Retina (tissue), 1 donor: Measurements from ENCODE around the gene COLEC12.

ENCODE experiments used
- DNase-seq: peaks from one replicate; pipeline ENCODE4 v3.0.0-alpha.2; 2016

Gene COLEC12

GRCh38 chr18:473802-474201, 26.7 kb downstream of the COLEC12 start:
- no peak for DNase-seq

GRCh38 chr18:471716-472115, 28.8 kb downstream of the COLEC12 start:
- no peak for DNase-seq

DNA sequence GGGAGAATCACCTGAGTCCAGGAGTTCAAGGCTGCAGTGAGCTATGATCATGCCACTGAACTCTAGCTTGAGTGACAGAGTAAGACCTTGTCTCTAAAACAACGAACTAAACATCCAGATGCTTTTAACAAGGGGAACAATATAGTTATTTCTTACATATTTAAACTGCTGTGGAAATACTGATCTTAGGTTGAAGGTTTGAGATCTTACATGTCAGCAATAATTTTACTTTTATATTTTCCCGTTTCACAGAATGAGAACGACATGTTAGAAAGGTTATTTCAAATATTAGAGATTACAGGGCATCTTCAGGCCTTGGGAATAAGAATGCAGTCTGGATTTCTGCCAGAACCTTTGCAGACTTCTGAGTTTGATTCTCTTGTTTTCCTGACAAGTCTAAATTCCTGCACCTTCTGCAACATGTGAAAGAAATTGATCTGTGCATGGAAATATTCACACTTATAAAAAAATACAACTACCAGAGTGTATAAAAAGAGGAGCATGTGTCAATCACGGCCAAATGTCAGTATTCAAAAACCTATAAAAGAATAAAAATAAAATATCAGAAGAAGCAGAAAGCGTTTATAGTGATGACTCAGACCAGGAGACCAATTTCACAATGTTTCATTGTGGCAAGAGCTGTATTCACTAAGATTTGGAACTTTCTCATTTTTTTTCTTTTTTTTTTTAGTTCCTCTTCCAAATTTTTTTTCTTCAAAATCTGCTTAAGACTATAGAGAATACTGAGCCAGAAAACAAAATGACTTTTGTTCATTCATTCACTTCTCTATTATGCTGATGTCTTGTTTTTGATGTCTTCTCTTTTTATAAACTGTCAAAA, 29.6 kb downstream of the COLEC12 start:
- DNase-seq, result no peak

DNA sequence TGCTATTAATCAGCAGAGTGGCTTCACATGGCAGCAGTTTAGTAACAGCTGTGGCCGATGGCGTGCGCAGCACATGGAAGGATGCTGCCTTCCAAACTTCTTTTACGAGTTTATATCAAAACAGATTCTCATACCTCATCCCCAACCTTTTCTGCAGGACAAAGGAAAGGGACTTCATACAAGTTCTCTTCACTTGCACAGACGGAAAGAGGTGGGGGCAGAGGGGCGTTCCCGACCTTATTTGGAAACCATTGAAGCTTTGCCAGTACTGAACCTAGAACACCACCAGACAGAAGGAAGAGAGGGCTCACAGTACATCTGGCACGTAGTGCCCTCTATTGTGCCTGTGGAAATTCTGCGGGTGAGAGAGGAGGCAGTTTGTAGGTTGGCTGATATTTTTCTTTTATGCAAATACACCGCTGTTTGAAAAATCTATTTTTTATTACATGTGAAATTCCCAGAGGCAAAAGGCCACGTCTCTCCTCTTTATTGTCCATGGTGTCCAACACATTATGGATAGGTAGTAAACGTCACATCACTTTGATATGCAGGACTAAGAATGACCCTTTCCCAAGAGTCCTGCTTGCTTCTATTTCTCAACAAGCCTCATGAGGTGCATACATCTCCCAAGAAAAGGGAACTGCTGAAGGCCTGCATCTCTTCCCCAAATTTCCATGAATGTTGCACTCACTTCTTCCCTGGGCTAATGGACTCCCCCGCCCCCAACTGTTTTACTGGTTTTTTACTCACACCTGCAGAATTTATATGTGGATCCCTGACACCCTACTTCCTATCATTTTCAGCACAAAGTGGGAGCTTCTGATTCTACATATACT, 31.3 kb downstream of the COLEC12 start:
- DNase-seq, result no peak

GRCh38 chr18:463827-464541, 36.5 kb downstream of the COLEC12 start:
- DNase-seq, result peak; percentile 52

DNA sequence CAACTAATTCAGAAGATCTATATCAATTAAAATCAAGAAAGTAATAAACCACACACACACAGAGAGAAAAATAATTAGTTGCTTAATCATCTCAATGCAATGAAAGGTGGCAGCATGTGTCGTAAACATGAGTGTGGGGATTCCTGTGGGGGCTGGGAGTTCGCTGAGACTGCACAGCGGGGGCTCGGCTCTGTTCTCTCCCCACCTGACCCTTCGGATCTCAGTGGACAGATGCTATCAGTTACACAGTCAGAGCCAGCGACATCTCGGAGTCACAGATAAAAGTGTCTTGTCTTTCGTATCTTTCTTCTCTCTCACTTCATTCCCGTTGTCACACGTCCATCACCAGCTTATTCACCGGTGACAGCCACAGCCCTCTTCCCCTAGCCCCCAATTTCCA, 37.1 kb downstream of the COLEC12 start:
- DNase-seq, result peak; percentile 61

DNA sequence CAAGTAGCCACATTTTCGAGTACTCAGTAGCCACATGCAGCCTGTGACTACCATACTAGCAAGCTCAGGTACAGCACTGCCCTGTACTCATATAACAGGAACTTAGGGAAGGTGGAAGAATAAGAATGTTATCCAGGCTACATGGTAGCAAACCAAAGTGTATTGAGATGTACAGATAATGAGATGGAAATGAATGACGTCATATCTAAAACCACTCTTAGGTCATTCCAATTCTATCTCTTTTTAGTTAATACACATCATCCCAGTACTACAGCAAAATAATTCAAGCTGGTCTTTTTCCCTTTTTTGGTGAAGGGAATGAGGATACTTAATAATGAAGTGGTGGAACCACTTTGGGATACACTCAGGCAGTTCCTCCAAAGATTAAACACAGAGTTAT, 38.7 kb downstream of the COLEC12 start:
- DNase-seq, result no peak

GRCh38 chr18:460791-461190, 39.7 kb downstream of the COLEC12 start:
- no peak for DNase-seq

DNA sequence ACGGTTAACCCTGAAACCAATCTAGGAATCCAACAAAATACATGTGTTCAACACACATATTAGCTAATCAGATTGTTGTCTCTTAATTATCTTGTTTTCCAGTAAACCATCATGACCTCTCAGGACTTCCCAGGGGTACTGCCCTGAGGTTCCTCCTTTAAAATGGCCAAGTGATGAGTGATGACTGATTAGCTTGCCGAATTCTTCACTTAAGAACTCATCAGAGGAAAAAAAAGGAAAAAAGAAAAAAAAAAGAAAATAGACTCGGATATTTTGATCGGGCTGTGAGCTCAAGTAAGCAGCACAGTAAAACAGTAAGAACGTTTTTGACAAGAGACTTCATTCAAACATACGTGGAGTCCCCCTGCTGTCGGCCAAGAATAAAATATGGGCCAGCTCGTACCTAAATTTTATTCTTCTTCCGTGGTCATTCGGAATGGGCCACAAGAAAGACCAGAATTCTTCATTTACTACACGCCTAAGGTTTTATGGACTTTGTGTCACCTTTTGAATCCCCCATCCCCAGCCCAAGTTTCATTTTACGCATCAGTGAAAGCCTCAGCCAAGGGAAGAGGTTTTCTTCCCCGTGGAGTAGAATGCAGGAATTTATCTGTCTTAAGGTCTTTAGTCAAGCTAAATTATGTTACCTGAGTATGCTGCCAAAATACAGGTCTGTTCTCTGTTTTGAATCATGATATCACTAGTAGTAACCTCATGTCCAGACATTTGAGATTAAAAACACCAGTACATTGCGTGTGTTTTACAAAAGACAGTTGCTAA, 40.5 kb downstream of the COLEC12 start:
- DNase-seq, result no peak

DNA sequence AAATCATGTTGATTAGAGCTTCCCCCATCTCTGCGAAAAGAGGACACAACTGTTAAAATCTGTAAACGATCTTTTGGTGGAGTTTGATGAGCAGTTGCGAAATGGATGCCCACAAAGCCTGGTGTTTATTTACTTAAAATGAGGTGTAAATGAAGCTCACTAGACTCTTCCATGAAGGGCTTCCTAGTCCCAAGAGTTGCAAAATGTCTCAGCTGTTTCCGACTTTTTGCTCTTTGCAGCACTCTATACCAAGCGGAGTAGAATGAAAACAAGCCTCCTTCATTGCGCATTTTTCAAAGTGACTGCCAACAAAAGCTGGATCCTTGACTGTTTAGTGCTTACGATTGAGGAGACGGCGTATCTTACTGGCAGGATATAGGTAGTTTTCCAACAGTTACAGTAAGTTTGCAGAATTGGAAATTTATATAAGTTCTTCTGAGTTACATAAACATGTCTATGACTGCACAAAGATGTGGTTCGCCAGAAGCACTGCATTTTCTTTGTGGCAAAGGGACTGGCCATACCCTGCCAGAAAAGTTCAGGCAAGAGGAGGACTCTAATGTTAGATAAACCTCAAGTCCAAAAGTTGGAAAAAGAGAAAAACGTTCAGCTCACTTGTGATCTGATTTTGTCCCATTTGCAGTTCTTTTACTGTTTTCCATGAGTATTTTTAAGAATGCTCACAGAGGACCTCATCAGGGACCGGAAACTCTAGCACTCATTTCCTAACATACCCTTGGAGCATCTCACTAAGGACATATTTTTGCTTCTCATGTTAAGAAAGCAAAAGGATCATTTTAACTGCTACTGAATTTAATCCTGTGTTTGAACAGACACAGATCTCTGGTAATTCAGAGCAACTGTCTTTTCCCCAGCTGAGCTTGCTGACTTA, 42.7 kb downstream of the COLEC12 start:
- no peak for DNase-seq

DNA sequence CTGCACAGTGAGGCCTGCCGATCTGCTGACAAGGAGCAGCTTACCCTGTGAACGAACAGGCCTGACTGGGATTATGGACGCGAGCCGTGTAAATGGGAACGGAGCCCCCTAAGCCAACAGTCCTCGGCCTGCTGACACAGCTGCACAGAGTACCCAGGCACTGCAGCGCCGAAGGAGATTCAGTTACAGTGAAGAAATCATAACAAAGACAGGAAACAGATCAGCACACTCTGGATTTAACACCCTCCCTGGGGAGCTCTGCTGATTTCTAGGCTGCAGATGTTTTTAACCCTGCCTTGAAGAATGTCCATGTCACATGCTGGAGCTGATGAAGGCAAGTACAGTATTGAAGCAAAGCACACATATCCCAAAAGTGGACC, 43.4 kb downstream of the COLEC12 start:
- DNase-seq, result peak; percentile 78

DNA sequence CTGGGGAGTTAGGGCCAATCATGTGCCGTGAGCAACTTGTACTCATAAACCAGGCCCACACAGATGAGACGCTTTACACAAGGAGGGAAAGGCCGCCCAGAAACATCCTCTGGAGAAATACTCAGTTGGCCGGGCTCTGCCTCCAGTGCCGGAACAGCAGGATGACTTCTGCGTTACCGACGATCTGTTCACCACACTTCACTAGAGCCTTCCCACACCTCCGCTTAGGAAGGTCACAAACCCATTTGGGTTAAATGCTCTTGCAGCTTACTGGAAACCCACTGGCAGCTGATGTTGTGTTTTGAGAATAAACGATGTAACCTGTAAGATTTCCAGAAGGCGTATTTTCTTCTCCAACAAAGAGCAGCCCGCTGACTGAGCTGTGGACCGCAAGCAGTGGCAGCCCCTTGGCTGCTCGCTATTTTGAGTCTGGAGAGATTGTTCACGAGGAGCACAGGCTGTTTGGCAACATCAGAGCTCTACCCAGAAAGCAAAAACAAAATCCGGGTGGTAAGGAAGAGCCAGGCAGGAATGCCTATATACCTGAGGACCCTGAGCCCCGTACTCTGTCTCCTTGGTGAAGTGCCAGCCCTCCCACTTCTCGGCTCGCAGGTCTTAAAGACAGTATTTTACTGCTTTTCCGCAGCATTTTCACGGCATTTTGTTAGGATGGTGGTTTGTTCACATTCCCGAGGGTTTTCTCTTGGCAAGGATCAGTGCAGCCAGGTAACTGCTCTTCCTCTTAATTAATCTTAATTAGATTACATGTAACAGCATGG, 44.0 kb downstream of the COLEC12 start:
- no peak for DNase-seq

- DNase-seq, result no peak
Observed at GRCh38 chr18:453400-453799, 47.1 kb downstream of the COLEC12 start.

DNA sequence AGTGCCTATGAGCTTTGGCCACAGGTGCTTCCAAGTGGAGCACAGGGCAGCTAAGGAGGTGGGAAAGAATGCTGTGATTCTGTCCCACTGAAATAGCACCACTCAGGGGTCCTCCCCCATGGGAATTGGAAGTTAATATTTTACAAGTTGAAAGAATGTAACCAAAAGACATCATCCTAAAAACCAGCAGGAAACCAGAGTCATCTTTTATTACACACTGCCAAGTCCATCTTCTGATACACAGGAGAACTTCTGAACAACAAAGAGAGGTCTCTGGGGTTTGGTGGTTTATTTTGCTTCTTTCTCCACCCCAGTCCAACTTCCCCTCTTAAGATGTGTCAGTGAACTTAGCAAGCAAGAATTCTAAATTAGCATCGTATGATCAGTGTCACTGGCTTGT, 47.7 kb downstream of the COLEC12 start:
- no peak for DNase-seq

- peak; percentile 66 for DNase-seq
Observed at GRCh38 chr18:449374-449773, 51.1 kb downstream of the COLEC12 start.

GRCh38 chr18:448116-448790, 52.2 kb downstream of the COLEC12 start:
- peak; percentile 55 for DNase-seq

DNA sequence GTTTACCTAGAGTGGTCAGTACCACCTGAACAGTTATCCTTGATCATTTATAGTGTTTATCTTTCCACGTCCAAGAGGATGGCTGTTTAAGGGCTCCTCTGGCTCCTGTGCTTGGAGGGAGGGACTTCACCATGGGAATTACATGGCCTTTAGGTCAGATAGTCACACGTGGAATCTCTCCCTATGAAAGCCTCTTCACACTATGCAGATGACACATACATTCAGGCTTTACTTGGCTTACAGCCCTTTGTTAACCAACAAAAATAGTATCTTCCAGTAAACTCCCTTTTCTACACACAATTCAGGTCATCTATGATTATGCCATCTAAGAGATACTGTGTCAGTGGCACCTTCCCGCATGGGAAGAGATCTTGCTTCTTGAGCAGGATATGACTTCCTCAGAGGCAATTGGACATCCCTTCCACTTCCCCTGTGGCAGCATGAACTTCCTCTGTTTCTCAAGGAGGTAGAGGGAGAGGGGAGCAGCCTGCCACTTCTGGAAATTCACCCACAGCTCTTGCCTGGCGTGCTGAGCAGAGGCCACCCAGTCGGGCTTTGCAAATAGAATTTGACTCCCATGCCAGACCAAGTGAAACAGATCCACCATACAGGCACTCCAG, 53.5 kb downstream of the COLEC12 start:
- no peak for DNase-seq

DNA sequence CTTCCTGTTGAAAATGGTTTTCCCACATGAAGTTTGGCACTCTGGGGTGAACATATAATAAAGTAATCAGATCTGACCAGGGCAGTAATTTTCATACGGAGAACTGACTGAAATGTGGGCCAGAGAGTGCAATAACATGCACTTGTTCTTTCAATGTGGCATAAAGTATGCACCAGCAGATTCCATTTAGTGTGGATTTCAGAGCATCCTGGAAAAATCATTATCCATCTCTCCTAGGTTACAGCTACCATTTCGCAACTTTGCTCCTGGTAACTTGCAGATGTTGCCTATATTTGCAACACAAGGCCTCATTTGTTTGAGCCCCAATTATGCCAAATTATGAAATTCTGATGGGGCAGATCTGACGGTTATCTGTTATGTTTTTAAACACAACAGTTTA, 55.4 kb downstream of the COLEC12 start:
- no peak for DNase-seq

- DNase-seq, result no peak
Observed at GRCh38 chr18:438571-438970, 61.9 kb downstream of the COLEC12 start.

GRCh38 chr18:435940-436339, 64.6 kb downstream of the COLEC12 start:
- no peak for DNase-seq
